Stimulated activated CD4-positive, alpha-beta T cell treated with anti-CD3 and anti-CD28 coated beads, Interleukin-12 subunit alpha, Interleukin-12 subunit beta, amount 100 ng/mL, for 24 hours (primary cell): Measurements from ENCODE around the gene CEBPA.

Source experiments
- DNase-seq, 2 experiments: peaks; one replicate each; pipeline ENCODE4 v3.0.0-alpha.2; 2020; ENCODE audit warnings: low read depth in 2 of 2

CEBPA gene

DNA sequence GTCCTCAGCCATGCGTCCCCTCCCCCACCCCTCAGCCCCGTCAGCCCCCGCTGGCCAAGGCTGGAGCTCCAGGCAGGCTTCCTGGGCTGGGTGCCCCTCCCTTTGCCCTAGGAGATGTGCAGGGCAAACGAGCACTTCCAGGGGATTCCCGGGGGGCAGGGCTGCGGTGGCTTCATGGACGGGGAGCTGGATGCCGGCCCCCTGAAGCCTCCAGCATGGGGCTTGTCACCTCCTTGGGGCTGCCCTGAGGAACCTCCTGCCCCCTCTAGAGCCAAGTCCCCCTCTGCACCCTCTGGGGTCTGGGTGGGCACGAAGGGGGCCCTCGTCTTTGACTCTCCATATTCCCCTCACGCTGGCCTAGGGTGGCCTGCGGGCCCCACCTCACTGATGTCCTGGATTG, 51.3 kb downstream of the CEBPA start:
- DNase-seq = no peak

DNA sequence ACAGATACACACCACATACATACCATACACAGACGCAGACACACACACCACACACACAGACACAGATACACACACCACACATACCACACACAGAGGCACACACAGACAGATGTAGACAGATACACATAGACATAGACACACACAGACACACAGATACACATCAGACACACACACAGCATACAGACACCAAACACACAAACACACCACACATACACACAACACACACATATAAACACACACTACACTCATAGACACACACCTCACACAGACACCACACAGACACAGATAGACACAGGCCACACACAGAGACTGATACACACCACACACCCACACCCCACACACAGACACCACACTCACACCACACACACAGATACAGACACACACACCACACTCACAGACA, 51.8 kb downstream of the CEBPA start:
- no peak for DNase-seq
